SU-DHL-6 (cell line): Measurements from ENCODE around the gene EYS.

ENCODE experiments used
- EZH2phosphoT487 ChIP-seq: fragments of 200-600 bp; sonication (generic), shearing (Covaris generic); conservative IDR thresholded peaks from 2 replicates; pipeline ENCODE4 v1.6.1; 2018; ENCODE audit warnings: mild to moderate bottlenecking, antibody characterized with exemption, low read length, moderate library complexity, mixed read lengths
- TF ChIP-seq, protein P1 (sequence below): fragments of 200-600 bp; sonication (generic); IDR thresholded peaks from one replicate; pipeline ENCODE4 v1.5.1; 2017; ENCODE audit warnings: antibody characterized with exemption, mild to moderate bottlenecking, low read length, moderate library complexity; ENCODE audit not compliant: insufficient read depth, poor library complexity, severe bottlenecking

DNA sequence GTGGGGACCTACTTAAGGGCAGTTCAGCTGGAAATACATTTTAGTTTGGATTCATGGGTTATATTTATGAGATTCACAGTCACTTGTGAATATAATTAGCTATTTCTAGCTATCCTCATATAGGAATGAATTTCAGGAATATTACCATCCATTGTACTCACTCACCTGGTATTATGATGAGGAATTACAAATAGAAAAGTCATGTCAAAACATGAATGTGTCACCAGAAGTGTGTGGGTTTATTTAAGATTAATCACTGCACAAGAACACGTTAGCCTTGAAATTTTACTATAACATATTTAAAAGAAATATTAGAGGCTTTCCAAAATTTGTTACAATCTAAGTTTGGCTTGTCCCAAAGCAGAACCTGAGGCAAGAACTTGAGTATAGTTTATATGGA, 1560.9 kb downstream of the EYS start:
- TF ChIP-seq, protein P1, sequence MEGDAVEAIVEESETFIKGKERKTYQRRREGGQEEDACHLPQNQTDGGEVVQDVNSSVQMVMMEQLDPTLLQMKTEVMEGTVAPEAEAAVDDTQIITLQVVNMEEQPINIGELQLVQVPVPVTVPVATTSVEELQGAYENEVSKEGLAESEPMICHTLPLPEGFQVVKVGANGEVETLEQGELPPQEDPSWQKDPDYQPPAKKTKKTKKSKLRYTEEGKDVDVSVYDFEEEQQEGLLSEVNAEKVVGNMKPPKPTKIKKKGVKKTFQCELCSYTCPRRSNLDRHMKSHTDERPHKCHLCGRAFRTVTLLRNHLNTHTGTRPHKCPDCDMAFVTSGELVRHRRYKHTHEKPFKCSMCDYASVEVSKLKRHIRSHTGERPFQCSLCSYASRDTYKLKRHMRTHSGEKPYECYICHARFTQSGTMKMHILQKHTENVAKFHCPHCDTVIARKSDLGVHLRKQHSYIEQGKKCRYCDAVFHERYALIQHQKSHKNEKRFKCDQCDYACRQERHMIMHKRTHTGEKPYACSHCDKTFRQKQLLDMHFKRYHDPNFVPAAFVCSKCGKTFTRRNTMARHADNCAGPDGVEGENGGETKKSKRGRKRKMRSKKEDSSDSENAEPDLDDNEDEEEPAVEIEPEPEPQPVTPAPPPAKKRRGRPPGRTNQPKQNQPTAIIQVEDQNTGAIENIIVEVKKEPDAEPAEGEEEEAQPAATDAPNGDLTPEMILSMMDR = no peak
- TF ChIP-seq EZH2phosphoT487 = no peak
